ENCODE data around the gene STAG1.
"Not testable (repeated sequence)": the region's sequence is repeated elsewhere in the genome, so short reads cannot be mapped to it uniquely, and the experiment has no call there.

STAG1 gene

DNA sequence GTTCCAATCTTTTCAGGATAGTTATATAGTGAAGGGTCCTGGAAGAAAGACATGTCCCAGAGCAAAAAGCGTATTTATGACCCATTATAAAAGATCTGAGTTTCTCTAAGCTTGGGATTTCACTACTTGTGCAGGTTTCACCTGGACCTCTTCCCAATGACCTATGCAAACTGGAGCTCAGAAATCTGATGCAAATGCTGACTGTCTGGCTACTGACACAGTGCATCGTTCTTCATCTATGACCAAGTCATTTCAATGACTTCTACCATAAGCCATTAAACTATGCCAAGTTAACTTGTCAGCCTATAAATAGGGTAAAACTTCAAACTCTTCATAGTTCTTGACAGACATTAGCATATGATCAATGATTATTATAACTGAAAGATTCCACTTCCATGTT lies 11.1 kb downstream of the STAG1 start:
- no peak for DNase-seq

DNA sequence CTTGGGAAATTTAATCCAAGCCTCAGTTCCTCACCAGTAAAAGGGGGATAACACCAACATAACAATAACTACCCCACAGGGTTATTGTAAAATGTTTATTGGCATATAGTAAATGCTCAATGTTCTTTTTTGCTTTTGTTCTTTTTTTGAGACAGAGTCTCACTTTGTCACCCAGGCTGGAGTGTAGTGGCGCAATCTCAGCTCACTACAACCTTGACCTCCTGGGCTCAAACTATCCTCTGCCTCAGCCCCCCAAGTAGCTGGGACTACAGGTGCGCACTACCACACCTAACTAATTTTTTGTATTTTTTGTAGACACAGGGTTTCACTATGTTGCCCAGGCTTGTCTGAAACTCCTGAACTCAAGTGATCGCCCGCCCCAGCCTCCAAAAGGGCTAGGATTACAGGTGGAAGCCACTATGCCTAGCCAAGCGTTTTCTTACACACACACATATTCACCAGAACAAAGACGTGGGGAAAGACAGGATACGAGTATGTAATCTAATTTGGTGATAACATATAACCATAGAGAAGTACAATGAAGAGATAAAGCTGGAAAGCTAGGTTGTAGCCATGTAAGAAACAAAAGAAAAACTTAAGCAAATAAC lies 11.7 kb downstream of the STAG1 start:
- no peak for DNase-seq

DNA sequence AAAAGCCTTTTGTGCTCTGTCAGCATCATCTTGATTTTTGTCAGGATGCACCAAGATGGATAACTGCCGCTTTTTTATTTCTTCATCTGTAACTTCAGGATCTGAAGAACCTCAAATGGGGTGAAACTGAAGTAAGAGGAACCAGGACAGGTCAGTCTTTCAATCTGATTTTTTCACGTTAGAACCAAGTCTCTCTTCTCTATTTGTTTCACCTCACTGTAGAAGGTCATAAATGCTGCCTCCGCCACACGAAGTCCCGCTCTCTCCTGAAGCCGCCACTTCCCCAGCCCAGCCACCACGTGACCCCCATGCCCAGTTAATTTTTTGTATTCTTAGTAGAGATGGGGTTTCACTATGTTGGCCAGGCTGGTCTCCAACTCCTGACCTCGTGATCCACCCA lies 15.2 kb downstream of the STAG1 start:
- DNase-seq: not testable (repeated sequence)

- no peak for DNase-seq
Measured at GRCh38 chr3:136735103-136735502, 17.1 kb downstream of the STAG1 start.

- no peak for DNase-seq
Measured at GRCh38 chr3:136734382-136735070, 17.7 kb downstream of the STAG1 start.

- DNase-seq: no peak
Measured at GRCh38 chr3:136733317-136733833, 18.8 kb downstream of the STAG1 start.

GRCh38 chr3:136731274-136731884 lies 20.8 kb downstream of the STAG1 start:
- no peak for DNase-seq

- no peak for DNase-seq
Measured at GRCh38 chr3:136730595-136731273, 21.4 kb downstream of the STAG1 start.

DNA sequence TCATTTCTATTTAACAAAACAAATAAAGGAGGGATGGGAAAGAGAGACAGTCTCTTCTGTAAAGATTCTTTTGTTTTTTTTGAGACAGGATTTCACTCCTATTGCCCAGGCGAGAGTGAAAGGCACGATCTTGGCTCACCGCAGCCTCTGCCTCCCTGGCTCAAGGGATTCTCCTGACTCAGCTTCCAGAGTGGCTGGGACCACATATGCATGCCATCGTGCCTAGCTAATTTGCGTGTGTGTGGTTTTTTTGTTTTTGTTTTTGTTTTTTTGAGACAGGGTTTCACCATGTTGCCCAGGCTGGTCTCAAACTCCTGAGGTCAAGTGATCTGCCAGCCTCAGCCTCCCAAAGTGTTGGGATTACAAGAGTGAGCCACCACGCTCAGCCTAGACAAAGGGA lies 23.3 kb downstream of the STAG1 start:
- no peak for DNase-seq

DNA sequence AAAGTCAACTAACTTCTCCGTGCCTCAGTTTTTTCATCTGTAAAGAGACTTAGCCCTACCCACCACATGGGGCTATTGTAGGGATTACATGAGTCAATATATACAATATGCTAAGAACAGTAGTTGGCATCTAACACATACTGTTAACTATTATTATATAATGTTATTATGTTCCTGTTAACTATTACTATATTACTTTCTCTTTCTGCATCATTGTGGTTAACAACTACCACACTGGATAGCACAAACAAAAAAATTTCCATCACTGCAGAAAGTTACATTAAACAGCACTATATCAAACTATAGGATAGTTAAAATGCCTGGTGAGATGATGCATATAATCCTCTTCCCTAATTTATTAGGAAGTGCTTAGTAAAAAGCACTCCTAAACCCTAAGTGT lies 23.7 kb downstream of the STAG1 start:
- no peak for DNase-seq

- no peak for DNase-seq
Measured at GRCh38 chr3:136725468-136725867, 26.7 kb downstream of the STAG1 start.

GRCh38 chr3:136722916-136723315 lies 29.3 kb downstream of the STAG1 start:
- not testable (repeated sequence) for DNase-seq

GRCh38 chr3:136722399-136722798 lies 29.8 kb downstream of the STAG1 start:
- not testable (repeated sequence) for DNase-seq

DNA sequence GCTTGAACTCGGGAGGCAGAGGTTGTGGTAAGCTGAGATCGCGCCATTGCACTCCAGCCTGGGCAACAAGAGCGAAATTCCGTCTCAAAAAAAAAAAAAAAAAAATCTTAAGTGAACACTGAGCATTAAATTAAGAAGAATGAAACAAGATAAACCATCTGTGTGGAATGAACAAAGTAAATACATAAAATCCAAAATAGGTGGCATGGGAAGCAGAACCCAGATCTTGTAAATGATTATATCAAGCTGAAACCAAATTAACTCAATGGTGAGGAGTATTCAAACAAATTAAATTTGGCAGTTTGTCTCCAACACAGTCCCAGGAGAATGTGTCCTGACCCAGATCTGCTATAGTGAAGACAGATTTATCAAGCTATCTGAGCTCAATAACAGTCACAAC lies 32.1 kb downstream of the STAG1 start:
- DNase-seq: no peak

DNA sequence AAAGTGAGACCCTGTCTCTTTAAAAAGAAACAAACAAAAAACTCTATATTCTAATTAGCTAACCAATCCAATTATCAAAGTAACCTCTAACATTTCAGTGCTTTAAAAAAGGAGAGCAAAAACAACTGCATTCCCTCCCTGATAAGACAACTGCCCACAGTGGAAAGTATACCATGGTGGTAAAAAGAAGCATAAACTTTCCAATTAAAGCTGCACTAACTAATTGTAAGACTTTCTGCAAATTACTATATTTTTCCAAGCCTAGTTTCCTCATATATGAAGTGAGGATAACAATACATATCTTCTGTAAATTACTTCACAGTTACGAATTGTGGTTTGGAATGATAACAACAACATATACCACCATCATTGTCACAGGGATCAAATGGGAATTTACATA lies 35.5 kb downstream of the STAG1 start:
- DNase-seq: no peak

- no peak for DNase-seq
Measured at GRCh38 chr3:136714020-136714419, 38.2 kb downstream of the STAG1 start.

GRCh38 chr3:136712941-136713340 lies 39.2 kb downstream of the STAG1 start:
- DNase-seq: no peak

GRCh38 chr3:136711888-136712287 lies 40.3 kb downstream of the STAG1 start:
- not testable (repeated sequence) for DNase-seq

DNA sequence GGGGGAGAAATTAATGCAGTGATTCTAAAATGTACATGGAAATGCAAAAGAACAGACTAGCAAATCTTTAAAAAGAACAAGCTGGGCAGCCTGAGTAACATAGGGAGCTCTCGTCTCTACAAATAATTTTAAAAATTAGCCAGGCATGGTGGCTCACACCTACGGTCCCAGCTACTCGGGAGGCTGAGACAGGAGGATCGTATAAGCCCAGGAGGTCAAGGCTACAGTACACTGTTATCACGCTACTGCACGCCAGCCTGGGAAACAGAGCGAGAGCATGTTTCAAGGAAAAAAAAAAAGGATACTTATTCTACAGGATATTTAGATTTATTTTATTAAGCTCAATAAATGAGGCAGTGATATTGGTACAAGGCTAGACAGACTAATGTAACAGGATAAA lies 40.9 kb downstream of the STAG1 start:
- DNase-seq: no peak

DNA sequence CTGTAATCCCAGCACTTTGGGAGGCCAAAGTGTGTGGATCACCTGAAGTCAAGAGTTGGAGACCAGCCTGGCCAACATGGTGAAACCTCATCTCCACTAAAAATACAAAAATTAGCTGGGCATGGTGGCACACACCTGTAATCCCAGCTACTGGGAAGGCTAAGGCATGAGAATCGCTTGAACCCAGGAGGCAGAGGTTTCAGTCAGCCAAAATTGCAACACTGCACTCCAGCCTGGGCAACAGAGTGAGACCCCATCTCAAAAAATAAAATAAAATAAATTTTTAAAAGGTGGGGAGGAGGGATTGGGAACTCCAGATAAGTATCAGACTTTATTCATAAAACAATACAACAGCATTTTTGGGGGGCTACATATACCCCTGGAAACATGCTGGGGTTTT lies 42.4 kb downstream of the STAG1 start:
- not testable (repeated sequence) for DNase-seq

- DNase-seq: no peak
Measured at GRCh38 chr3:136708333-136708985, 43.7 kb downstream of the STAG1 start.

- DNase-seq: no peak
Measured at GRCh38 chr3:136703429-136703828, 48.7 kb downstream of the STAG1 start.

GRCh38 chr3:136699271-136699828 lies 52.8 kb downstream of the STAG1 start:
- DNase-seq: no peak
